ENCODE results near the gene CEP162. TPM values are rescaled to one million over a fixed set of nuclear protein-coding genes. Genes with fewer than 3 reads are reported as not detected.
"Not testable (repeated sequence)": the region's sequence is repeated elsewhere in the genome, so short reads cannot be mapped to it uniquely, and the experiment has no call there.

The CEP162 gene
- total RNA-seq, 1 donor from 2014 or later = 3.4 TPM

GRCh38 chr6:84222426-84222825, 5.0 kb downstream of the CEP162 start:
- no peaks in the 10 kb centered on the region for H3K27me3 ChIP-seq (ENCODE audit: control insufficient read depth, insufficient read depth, low read length)
- no peak for DNase-seq (ENCODE audit: low read depth)
- FAIRE-seq = no peak
- no peaks in the 10 kb centered on the region for H3K36me3 ChIP-seq (ENCODE audit: control insufficient read depth, insufficient read depth, low read length)
- TF ChIP-seq CTCF (IDR thresholded peaks at IDR 0.05; ENCODE audit: insufficient read depth, low read length, severe bottlenecking) = no peak
- H3K4me3 ChIP-seq (ENCODE audit: low read depth, low read length) = no peak overlapping the region

GRCh38 chr6:84220809-84221409, 6.5 kb downstream of the CEP162 start:
- peak; percentile 29 for TF ChIP-seq CTCF (IDR thresholded peaks at IDR 0.05; ENCODE audit: insufficient read depth, low read length, severe bottlenecking)
- FAIRE-seq (no peak), DNase-seq (ENCODE audit: low read depth) (peak; percentile 36)
- Histone ChIP-seq H3K27me3 (ENCODE audit: control insufficient read depth, insufficient read depth, low read length) (no peaks in the 10 kb centered on the region), H3K36me3 (ENCODE audit: control insufficient read depth, insufficient read depth, low read length) (no peaks in the 10 kb centered on the region), H3K4me3 (ENCODE audit: low read depth, low read length) (no peak overlapping the region)

- Histone ChIP-seq H3K36me3 (ENCODE audit: control insufficient read depth, insufficient read depth, low read length) (no peaks in the 10 kb centered on the region), H3K27me3 (ENCODE audit: control insufficient read depth, insufficient read depth, low read length) (no peaks in the 10 kb centered on the region), H3K4me3 (ENCODE audit: low read depth, low read length) (no peak overlapping the region)
- no peak for TF ChIP-seq CTCF (IDR thresholded peaks at IDR 0.05; ENCODE audit: insufficient read depth, low read length, severe bottlenecking)
- no peak for DNase-seq (ENCODE audit: low read depth)
- no peak for FAIRE-seq
These were observed 9.4 kb downstream of the CEP162 start for GRCh38 chr6:84218091-84218490.

GRCh38 chr6:84213217-84213616, 14.2 kb downstream of the CEP162 start:
- Histone ChIP-seq H3K36me3 (ENCODE audit: control insufficient read depth, insufficient read depth, low read length) (no peaks in the 10 kb centered on the region), H3K27me3 (ENCODE audit: control insufficient read depth, insufficient read depth, low read length) (no peaks in the 10 kb centered on the region), H3K4me3 (ENCODE audit: low read depth, low read length) (no peak overlapping the region)
- TF ChIP-seq CTCF (IDR thresholded peaks at IDR 0.05; ENCODE audit: insufficient read depth, low read length, severe bottlenecking) = no peak
- no peak for DNase-seq (ENCODE audit: low read depth)
- no peak for FAIRE-seq

- H3K27me3 ChIP-seq (ENCODE audit: control insufficient read depth, insufficient read depth, low read length) = no peaks in the 10 kb centered on the region
- no peak overlapping the region for H3K4me3 ChIP-seq (ENCODE audit: low read depth, low read length)
- DNase-seq (ENCODE audit: low read depth) (no peak), FAIRE-seq (no peak)
- no peaks in the 10 kb centered on the region for H3K36me3 ChIP-seq (ENCODE audit: control insufficient read depth, insufficient read depth, low read length)
- TF ChIP-seq CTCF (IDR thresholded peaks at IDR 0.05; ENCODE audit: insufficient read depth, low read length, severe bottlenecking) = no peak
These were observed 23.4 kb downstream of the CEP162 start for GRCh38 chr6:84204011-84204410.

- not testable (repeated sequence) for H3K4me3 ChIP-seq (ENCODE audit: low read depth, low read length); DNase-seq (ENCODE audit: low read depth); H3K27me3 ChIP-seq (ENCODE audit: control insufficient read depth, insufficient read depth, low read length); FAIRE-seq; H3K36me3 ChIP-seq (ENCODE audit: control insufficient read depth, insufficient read depth, low read length)
These were observed 27.5 kb downstream of the CEP162 start for GRCh38 chr6:84199987-84200386.
